HG03196 (cell line): ENCODE data around the gene SNX7.
A peak's percentile ranks its signal among the peaks of the same experiment; 100 is the strongest.

Experiments
- ATAC-seq: cut with Tn5 transposase; IDR thresholded peaks from one replicate; pipeline ENCODE4 v1.9.1; 2021; ENCODE audit not compliant: unreplicated experiment

Gene SNX7, protein sequence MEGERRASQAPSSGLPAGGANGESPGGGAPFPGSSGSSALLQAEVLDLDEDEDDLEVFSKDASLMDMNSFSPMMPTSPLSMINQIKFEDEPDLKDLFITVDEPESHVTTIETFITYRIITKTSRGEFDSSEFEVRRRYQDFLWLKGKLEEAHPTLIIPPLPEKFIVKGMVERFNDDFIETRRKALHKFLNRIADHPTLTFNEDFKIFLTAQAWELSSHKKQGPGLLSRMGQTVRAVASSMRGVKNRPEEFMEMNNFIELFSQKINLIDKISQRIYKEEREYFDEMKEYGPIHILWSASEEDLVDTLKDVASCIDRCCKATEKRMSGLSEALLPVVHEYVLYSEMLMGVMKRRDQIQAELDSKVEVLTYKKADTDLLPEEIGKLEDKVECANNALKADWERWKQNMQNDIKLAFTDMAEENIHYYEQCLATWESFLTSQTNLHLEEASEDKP

DNA sequence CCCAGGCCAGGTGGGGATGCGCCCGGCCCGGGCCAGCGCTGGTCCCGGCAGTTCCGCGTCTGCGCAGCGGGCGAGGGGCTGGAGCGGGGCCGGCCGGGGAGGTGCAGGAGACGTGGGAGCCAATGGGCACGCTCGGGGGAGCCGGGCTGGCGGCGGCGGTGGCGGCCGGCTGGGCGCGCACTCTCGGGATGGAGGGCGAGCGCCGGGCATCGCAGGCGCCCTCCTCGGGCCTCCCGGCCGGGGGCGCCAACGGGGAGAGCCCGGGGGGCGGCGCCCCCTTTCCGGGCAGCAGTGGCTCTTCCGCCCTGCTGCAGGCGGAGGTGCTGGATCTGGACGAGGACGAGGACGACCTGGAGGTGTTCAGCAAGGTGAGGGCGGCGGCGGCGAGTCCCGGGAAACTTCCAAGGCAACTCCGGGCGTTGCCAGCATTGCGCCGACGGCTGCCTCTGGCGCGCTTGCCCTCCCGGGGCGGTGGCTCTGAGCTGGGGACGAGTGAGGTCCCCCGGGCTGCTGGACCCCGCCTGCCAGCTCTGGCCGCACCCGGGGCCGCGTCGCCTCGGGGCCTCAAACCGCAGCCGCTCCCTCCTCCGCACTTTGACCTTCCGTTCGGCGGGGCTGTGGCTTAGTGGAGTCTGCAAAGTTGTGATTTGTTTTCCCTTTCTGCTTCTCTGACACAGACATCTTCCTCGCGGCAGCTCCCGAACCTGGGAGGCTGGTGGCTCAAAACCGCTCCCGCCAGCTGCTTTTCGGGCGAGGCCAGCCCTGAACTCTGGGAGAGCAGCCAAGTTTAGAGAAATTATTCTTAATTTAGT, at the start of gene SNX7:
Gene SNX7 (plus strand): TSS at position 178 of the 812 bp plus-strand sequence. CDS start 11 bp downstream, at position 189.
- ATAC-seq = peak; percentile 87

DNA sequence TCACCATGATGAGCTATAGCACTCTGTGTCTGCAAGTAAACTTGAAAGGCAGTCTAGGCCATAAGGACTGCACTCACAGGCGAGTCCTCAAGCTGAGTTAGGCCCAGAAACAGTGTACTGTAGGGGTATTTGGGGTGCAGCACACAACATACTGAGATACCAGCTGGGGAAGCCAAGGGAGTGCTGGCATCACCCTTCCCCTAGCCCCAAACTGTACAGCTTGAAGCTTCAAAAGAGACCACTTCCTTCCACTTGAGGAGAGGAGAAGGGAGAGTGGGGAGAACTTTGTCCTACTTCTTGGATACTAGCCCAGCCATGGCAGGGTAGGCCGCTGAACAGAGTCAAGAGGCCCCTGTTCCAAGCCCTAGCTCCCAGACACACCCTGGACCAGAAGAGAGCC, 24.2 kb upstream of the SNX7 start:
- no peak for ATAC-seq

DNA sequence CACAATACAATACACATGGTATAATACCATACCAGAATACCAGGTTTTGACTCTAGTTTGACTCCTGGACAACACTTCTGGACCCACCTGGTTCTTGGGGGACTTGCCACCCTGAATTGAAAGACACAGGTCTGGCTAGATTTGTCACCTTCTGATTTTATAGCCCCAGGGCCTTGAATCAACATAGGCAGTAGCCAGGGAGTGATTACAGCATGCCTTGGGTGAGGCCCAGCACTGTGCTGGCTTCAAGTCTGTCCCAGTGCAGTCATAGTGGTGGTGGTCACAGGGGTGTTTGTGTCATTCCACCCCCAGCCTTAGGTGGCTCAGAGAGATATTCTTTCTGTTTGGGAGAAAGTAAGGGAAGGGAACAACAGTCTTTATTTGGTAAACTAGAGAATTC, 23.3 kb upstream of the SNX7 start:
- ATAC-seq = no peak

DNA sequence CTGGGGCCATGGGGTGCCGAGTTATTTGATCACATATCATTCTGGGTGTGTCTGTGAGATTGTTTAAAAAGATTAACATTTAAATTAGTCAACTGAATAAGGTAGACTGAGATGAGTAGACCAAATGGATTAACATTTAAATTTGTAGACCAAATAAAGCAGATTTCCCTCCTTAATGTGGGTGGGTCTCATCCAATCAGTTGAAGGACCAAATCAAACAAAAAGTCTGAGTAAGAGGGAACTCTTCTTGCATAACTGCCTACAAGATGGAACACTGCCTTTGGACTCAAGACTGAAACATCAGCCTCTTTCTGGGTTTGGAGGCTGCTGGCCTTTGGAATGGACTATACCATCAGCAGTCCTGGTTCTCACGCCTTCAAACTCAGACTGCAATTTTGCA, 17.0 kb upstream of the SNX7 start:
- ATAC-seq = no peak

DNA sequence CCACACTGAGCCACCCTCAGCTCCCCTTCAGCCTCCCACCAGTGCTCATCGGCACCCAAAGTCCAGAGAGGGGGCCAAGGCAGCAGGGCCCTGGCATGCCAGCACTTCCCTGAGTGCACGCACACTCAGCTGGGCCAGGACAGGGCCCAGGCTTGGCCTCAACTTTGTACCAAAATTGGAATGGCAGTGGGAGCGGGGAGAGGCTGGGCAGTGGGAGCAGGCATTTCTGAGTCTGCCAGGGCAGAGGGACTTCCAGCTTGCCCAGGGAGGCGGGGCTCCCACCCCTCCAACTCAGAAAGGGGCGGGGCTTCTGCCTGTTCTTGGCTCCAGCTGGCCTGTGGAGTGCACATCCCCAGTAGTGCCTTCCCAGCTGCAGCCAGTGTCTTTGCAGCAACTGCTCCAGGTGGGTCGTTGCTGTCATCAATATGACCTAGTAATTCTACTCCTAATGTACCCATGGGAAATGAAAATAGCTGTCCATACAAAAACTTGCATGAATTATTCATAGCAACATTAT, 10.3 kb upstream of the SNX7 start:
- ATAC-seq = no peak

DNA sequence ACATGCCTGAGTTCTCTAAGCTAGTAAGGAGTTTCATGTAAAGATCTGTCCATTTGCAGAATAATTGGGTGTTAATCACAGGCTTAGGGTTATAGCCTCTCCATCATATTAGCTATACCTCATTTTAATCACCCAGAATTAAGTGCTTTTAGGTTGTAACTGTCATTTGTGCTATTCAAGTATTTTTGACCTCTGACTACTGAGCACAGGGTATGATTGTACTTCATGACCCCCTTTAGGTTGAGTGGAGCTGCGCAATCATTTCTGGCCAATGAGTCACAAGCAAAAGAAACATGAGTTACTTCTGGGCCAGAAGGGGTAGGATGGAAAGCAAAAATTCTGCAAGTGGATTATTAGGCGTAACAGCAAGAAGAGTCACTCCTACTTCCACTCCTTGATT, 8.4 kb upstream of the SNX7 start:
- no peak for ATAC-seq

DNA sequence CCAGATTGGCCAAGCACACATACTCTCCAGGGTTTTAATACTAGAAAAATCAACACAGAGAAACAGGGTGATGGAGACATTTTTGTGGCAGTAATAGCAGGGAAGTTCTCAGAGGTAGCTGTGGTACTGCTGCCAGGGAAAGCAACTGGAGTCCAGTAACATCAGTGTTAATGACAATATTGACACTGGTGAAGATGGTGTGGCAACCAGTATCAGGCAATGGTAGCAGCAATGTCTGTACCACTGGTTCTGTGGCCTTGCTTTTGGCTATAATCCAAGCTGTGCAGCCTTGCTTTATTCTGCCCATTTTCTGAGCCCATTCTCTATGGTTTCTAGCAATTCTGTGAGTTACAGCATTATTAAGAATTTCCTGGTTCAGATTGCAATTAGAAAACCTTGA, 1.6 kb upstream of the SNX7 start:
- no peak for ATAC-seq

DNA sequence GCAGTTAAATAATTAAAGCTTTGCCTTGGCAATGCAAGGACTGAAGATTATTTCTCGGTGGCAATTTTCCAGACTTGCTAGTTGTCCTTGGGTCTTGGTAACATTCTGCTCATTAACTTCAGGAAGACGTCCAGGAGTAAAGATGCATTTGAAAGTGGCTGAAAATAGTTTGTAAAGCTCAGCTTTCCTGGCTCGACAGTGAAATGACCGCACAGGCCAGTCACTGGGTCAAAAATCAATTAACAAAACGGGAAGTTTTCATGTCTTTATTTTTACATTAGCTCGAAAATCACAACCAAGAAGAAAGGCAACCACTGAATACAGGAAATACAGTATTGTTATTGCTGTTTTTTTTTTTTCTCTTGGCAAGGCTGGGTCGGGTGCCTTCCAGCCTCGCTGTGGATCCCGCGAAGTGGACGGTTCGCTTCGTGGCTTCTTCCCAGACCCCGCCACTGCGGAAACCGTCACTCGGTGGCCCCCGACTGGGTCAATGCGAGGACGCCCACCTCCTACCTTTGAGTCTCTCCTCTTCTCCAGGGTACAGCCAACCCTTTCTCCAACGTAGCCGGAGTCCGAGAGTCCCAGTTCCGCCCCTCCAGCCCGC, 479 bp upstream of the SNX7 start:
- ATAC-seq = peak; percentile 14

DNA sequence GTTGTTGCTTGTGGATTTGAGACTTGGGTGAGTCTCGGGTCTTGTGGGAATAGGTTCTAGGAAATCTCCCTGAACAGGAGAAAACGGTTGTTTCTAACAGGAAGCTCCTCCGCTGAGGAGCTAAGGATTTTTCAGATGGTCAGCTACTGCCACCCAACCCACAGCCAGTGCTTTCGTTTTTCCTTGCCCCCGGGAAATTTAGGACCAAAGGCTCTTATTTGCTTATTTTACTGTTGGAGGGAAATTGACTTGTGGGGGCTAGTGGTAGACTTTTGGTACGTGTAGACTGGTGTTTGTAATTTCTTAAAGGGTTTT, 792 bp downstream of the SNX7 start:
- no peak for ATAC-seq

DNA sequence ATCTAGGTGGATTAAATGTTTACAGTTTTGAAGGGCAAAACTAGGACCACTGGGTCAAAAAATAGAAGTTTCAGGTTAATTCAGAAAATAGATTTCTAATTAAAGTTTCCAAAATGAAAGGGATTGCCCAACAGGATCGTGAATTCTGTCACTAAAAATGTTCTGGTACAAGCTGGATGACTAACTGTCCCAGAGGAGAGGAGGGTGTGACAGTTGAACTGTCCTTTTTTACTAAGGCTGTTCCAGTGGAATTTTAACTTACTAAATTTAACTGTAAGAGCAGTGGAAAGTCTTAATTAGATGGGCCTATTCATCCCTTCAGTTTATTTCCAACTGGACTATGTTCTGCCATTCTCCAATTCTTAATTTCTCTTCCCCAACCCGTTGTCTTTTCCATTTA, 7.2 kb downstream of the SNX7 start:
- ATAC-seq = no peak

DNA sequence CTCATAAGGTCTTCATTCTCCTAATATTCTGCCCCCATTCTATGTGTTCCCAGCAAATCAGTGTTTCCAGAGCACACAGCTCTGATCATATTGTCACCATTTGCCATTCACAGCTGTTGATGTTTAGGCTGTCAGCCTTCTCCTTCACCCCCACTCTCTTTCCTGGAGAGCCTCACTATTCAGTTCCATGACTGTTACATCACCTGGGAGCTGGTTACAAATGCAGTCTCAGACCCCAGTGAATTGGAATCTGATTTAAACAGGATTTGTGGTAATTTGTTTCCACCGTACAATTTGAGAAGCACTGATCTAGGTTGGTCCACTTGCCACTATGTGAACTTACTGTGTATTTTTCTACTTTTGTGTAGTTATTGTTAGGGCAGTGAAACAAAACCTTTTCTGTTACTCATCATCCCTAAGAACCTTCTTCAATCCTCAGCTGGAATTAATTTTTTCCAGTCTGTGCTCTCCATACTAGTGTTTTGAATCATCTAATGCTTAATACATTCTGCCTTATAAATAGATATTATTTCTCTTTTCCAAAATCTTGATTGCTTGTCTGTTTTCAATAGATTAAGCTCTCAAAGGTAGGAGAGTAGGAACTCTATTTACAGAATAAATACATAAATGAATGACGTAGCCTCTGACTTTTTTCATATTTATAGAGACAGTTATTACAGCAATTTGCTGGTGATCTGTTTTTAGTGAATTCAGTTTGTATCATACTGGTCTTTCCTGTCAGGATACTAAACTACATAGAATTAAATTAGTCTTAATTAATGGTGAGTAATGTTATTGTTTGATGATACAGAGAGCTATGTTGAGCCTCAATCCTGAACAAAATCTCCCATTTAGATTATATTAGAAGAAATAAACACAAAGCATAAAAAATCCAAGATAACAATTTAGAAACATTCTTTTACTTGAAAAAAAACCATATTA, 8.1 kb downstream of the SNX7 start:
- ATAC-seq = no peak

DNA sequence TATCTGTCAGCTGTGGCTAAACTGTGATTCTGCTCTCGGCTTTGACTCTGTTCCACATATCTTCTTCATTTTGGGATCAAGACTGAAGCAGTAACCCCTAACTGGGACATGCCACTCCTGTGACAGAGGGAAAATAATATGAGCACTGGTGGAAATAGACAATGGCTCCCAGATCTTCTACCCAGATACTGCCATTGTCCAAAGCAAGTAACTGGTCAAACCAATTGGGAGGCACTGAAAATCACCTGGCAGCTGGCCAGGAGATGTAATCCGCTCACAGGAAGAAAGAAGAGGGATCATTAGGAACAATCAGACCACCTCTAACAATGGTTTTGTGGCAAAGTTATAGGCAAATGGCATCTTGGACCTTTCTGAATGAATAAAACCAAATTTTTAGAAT, 10.7 kb downstream of the SNX7 start:
- ATAC-seq = no peak

DNA sequence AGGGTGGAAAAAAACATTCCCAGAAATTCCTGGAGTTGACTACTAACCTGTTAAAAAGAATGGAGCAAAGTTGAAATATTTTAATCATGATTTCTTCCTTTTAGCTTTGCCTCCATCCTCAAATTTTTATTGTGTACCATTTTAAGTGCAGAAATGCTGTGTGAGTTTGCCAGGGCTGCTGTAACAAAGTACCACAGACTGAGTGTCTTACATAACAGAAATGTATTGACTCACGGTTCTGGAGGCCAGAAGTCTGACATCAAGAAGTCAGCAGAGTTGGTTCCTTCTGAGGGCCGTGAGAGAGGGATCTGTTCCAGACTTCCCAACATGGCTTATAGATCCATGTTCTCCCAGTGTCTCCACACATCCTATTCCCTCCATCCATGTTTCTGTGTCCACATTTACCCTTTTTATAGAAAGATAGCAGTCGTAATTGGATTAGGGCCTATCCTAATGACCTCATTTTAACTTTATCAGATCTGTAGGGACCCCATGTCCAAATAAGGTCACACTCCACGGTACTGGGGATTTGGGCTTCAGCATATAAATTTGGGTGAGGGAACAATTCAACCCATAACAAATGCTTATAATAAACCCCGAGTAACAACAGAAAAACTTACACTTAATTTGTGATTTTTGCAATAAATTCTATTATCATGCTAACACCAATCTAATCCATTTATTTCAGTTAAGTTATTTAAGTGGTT, 12.7 kb downstream of the SNX7 start:
- no peak for ATAC-seq

DNA sequence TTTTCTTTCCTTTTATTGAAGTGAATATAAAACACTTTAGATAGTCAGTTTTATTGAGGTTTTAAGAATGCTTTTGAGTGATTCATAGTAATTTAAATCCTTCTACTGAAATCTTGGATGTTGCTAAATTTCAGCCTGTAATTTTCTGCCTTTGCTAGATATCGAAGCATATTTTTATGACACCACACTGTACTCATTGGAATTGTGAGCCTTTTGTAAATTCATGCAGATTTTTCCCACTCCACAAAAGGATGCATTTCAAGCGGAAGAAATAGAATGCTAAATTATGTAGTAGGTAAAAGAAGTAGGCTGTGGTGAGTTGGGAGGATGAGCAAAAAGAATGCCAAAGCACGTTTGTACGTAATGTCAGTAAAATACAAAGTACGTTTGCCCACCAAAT, 13.8 kb downstream of the SNX7 start:
- no peak for ATAC-seq

DNA sequence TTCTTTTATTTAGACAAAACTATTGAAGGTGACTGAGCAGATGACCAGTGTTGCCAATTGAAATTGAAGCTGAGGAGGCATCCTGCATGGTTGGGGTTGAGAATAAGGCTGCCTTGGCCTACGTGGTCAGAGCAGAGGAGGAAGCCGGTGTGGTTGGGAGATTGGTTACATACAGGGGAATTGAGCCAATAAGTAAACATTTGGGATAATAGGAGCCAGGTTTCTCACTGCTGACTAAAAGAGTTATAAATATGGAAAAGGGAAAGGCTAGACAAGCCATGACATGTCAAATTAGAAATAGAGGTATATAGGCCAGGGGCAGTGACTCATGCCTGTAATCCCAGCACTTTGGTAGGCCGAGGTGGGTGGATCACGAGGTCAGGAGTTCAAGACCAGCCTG, 15.8 kb downstream of the SNX7 start:
- no peak for ATAC-seq

DNA sequence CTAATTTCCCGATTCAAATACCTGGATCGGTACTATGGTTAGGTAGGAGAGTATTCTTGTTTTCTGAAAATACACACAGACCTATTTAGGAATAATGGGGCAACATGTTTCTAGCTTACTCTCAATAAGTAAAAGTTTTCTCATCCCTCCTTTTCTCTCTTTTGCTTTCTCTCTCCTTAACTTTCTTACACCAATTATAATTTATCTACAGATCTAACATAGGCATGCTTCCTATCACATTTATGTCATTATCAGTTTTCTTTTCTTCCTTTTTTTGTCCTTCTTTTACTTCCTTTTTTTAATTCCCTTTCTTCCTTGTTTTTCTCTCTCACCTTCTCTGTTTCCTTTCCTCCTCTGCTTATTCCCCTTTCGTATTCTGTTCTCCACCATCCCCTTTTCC, 20.3 kb downstream of the SNX7 start:
- no peak for ATAC-seq

DNA sequence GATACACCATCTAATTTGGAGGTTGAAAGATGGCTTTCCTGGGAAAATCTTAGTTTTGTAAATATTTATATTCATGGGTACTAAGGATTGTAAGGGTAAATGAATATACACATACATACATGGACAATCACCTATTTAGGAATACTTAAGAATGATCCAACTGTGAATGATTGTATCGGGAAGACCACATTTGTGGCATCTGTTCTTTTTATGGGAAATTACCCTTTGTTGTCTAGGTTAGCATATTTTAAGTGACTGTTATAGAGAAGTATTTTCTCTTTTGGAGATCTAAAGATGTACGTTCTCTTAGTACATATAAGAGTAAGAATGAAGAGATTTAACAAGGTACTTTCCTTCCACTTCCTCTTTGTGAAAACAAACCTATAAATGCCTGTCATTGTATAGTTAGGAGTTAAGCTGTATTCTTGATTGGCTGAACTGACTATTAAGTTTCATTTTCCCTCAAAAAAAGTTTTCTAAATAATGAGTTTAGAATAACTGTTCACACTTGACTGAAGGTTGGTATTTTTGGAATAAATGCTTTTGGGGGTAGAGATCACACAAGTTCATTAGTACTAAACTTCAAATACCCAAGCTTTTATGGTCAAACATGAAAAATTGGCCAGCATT, 26.7 kb downstream of the SNX7 start:
- ATAC-seq = no peak

DNA sequence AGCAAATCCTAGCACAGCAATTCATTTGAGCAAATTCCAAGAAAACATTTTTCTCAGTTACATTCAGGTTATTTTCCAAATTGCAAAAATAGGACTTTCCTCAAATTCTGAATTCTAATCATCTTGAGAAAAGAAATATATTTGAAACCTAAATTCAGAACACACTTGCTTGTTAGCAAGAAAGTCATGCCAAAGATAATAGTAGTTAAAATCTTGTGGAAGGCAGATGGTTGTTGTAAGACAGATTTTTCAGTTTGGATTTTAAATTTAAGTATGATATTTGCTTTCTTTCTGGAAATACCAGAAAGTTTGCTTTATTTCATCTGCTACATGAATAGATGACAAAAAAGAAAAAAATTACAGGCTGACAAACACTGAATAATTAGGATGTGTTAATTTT, 29.1 kb downstream of the SNX7 start:
- no peak for ATAC-seq

DNA sequence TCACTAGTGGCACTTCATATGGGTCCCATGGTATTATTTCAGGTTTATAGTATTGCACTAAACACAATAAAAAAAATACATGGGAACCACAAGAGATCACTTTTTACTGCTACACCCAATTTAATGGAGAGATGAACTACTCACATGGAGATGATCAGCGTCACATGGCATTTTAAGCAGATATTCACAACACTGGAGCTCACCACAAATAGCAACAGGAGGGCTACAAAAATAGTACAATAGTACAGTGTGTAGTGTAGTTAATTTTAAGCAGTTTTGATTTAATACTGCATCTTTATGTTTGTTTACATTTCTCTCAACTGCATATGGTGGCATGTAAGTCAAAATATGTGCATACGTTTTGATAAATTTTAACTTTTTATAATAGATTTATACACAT, 31.0 kb downstream of the SNX7 start:
- ATAC-seq = no peak

DNA sequence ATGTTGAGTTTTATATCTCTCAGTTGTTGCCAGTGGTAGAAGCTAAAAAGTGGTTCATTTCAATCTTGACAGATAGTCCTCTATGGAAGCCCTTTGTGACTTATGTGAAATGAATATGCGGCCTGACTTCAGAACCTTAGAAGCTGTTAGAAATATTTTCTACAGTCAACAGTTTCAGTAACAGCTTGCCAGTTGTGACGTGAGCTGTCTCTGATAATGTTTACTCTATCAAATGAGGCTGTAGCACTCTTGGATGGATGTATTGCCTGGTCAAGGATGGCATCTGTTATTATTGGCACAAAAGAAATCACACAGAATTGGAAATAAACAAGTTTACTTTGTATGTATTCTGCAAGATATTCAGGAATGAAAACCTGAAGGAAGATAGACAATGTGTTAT, 31.9 kb downstream of the SNX7 start:
- ATAC-seq = no peak
